ENCODE data around the gene SHC3.
"Not testable (repeated sequence)": the region's sequence is repeated elsewhere in the genome, so short reads cannot be mapped to it uniquely, and the experiment has no call there.

Gene SHC3, protein sequence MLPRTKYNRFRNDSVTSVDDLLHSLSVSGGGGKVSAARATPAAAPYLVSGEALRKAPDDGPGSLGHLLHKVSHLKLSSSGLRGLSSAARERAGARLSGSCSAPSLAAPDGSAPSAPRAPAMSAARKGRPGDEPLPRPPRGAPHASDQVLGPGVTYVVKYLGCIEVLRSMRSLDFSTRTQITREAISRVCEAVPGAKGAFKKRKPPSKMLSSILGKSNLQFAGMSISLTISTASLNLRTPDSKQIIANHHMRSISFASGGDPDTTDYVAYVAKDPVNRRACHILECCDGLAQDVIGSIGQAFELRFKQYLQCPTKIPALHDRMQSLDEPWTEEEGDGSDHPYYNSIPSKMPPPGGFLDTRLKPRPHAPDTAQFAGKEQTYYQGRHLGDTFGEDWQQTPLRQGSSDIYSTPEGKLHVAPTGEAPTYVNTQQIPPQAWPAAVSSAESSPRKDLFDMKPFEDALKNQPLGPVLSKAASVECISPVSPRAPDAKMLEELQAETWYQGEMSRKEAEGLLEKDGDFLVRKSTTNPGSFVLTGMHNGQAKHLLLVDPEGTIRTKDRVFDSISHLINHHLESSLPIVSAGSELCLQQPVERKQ

DNA sequence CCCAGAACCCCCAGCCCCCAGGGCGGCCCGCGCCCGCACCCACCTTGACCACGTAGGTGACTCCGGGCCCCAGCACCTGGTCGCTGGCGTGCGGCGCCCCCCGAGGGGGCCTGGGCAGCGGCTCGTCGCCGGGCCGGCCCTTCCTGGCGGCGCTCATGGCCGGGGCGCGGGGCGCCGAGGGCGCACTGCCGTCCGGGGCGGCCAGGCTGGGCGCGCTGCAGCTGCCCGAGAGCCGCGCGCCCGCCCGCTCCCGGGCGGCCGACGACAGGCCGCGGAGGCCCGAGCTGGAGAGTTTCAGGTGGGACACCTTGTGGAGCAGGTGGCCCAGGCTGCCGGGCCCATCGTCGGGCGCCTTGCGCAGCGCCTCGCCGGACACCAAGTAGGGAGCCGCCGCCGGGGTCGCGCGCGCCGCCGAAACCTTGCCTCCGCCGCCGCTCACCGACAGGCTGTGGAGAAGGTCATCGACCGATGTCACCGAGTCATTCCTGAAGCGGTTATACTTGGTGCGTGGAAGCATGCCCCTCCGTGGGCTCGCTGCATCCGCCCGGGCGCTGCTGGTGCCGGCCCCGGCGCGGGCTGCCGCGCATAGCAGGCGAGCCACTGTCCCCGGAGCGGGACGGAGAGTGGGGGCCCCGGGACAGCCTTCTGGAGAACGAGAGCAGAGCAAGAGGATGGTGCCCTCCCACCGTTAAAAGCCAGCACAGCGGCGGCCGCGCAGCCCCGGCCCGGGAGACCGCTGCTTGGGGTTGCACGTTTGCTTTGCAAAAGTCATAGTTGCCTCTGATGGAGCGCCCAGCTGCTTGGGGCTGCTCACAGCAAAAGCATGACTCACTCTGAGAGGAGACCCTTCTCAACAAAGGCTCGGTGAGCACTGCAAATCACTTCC lies at the start of gene SHC3:
SHC3 (minus strand) TSS at position 875 of the 886 bp plus-strand sequence; CDS start at position 517, 358 bp downstream.
- DNase-seq, result no peak

DNA sequence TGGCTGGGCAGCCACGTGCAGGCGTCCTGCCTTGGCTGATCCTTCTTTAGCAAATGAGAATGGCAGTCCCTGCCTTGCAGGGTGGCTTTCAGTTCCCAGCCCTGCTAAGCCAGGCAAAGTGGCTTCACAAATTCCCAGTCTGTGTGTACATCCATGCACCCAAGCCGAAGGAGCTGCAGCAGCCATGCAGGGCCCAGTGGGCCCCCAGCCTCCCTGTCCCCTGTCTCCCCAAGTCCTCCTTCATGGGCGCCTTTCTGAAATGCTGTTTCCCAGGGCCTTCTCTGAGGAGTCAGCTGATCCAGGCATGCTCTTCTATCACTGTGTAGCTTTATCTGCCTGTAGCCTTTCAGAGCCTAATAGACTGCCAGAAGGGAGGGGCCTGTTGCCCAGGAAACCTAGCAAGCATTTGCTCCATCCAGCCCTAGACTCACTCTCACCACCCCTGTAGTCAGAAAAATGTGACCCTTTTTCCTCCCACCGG lies 47.4 kb upstream of the SHC3 start:
- no peak for DNase-seq

DNA sequence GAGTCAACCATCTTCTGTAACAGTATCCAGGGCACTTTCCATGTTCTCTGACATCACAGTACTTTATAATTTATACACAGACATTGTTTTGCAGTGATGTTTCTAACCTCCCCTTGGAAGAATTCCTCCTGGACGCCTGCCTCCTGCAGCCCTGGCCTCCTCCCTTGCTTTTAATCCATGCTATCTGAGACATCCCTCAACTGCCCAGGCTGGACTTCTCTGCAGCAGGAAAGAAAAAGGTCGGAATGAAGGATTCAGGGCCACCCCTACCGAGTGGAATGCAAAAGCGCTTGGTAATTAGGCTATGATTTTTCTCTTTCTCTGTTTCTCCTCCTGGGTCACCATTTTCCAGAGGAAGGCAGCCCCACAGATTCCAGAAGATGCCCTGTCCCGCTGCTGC lies 47.0 kb upstream of the SHC3 start:
- no peak for DNase-seq

DNA sequence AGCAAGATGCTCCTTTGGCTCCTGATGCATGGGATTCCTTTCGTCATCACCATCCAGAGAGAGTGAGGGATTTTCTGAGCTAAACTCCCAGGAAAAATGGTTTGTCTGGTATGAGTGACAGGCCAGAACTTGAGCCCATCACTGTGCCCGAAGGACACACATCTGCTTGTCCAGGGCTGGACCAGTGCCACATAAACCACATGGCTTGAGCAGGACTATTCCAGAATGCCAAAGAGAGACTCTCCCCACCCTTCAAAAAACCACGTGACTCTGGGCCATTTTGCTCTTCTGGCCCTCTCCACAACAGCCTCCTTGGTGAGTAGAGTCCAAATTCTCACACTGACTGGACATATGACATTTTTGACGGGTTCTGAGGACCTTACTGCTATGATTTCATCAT lies 46.4 kb upstream of the SHC3 start:
- no peak for DNase-seq

DNA sequence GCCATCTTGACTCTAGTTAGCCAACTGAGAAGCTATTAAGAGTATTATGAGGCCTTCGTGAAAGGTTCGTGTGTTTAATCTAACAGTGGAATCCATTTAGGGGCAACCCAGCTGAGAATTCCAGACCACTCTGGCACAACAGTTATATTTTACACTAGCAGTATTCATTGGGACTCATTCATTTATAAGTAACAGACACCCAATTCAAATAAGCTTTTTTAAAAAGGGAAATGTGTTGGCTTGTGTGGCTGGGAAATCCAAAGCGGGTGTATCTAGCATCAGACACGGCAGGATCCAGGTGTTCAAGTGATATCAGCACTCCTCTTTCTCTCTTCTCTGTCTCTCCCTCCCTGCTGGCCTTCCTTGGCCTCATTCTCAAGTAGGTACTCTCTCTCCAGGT lies 46.0 kb upstream of the SHC3 start:
- no peak for DNase-seq

DNA sequence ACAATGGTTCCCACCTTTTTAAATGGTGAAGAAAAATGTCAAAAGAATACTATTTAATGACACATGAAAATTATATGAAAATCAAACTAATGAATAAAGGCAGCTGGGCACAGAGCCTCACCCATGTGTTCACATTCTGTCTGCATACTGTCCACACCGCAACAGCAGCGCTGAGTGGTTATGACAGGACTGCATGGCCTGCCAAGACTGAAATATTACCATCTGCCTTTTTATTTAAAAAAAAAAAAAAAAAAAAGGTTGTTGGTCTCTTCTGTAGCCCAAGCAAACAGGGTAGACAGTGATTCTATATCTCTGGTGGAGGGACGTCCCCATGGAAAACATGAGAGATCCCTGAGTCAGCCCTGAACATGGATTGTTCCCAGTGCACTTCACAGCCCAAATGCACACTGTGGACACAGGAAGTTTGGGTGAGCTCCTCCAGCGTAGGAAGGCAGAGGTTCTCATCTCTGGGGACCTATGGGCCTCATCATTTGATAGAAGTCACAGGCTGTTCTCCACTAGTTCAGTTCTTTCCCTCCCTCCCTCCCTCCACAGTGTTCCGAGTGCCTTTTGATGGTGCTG lies 44.9 kb upstream of the SHC3 start:
- no peak for DNase-seq

DNA sequence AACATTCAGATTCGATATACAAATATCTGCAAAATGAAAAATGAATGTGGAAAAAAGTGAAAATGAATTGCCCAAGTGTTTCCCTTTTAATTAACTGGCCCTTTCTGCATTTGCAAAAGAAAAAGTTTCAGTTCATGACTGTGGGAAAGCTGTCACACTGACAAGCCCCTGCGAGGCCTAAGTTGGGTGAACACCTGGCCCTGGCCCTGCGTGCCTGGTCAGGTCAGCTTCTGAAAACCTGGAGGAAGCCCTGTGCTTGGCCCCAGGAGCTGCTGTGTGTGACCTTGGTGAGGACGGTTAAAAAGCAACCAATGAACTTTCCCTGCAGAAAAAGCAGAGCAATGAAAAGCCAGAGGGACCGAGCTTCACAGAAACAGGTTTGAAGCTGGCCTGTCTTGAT lies 41.0 kb upstream of the SHC3 start:
- DNase-seq, result no peak

DNA sequence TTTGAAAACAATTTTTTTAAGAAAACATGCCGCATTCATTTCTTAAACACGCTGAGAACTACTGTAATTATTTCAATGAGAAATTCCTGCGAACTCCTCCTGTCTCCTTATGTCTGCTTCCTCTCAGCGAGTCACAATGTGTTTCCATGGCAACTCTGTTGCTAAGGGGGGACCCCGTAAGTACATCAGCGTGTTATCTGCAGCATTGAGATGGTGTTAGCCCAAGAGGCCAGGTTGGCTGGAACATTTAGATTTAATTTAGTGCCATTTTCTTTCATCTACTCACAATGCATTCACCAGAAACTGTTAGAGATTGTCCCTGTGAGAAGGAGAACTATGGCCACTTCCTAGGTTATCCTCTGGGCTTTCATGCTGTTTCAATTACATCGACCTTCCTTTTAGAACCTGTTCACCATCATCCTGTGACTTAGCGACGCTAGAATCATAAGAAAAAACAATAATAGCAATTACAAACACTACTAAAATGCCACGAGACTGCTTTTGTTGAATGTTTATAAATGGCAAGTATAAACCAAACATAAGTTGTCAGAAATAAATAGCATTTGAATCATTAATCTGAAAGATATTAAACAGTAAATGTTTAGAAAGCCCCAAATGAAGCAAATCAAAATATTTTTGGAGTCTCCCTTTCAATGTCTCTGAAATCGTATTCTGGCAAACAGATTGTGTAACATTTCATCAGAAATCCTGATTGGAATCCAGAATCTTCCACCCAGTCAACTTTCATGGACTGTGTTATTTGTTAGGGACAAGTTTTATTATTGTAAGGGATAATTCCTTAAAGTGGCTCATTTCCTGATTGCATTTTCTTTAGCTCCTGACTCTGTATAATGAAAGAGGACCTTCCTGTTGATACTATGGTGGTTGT lies 39.7 kb upstream of the SHC3 start:
- DNase-seq, result no peak

DNA sequence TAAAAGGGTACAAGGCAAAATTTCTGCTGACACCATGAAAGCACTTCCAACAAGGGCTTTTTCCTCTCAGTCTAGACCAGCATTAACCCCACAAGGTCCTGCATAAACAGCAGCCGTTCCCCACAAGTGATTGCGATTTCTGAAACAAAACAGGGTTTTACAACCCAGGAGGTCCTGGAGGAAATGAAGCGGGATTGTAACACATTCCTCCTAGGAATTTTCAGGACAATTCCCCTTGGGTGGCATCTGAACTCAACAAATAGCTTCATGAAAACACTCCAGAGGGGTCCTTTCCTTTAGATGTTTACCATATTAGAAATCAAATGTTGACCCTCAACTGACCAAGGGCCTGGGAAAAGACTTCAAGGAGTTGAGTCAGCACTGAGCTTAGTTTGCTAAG lies 36.7 kb upstream of the SHC3 start:
- no peak for DNase-seq

DNA sequence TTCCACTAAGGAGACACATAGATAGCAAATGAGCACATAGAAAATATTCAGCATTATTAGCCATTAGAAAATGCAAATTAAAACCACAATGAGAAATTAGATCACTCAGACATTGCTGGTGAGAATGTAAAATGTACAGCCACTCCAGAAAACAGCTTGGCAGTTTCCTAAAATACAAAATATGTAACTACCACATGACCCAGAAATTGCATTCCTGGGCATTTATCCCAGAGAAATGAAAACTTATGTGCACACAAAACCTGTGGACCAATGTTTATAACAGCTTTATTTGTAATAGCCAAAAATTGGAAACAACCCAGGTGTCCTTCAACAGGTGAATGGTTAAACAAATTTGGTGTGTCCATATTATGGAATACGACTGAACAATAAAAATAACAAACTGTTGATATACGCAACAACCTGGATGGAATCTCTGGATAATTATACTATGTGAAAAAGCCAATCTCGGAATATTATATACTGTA lies 34.8 kb upstream of the SHC3 start:
- DNase-seq, result no peak

DNA sequence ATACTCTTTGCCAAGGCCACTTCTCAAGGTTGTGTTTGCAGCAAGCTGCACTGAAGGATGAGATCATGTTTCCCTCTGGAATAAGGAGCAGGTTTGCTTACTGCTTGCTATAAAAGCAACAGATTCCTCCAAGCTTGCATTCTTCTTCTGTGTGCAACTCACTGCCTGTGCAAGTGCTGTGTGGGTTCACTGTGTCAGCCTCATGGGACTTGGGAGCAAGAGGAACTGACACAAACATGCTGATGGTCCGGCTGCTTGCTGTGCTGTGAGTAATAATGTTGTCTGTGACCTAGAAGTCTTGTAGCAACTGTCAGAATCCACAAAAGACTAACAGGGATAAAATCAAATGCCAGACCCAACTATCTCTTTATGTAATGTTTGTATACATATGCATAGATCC lies 33.6 kb upstream of the SHC3 start:
- no peak for DNase-seq

DNA sequence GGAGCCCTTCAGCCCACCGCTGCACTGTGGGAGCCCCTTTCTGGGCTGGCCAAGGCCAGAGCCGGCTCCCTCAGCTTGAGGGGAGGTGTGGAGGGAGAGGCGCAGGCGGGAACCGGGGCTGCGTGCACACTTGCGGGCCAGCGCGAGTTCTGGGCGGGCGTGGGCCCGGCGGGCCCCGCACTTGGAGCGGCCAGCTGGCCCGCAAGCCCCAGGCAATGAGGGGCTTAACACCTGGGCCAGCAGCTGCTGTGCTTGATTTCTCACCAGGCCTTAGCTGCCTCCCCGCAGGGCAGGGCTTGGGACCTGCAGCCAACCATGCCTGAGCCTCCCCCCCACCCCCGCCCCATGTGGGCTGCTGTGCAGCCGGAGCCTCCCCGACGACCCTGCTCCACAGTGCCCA lies 30.7 kb upstream of the SHC3 start:
- not testable (repeated sequence) for DNase-seq

DNA sequence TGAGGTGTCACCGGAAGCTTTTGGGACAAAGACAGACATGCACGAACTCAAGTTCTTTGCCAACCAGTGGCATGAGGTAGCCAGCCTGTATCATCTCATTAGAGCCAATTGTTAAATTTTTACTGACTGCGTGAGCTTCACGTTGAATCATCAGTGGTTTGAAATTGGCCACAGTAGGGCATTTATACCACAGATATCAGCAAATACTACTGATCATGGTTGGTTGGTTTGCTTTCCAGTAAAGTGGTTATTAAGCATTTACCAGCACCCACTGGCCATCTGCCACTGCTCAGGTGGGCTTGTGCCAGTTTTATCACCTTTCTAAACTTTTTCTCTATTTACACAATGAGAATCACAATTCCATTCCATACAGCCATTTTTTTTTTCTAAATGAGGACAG lies 28.4 kb upstream of the SHC3 start:
- DNase-seq, result no peak

DNA sequence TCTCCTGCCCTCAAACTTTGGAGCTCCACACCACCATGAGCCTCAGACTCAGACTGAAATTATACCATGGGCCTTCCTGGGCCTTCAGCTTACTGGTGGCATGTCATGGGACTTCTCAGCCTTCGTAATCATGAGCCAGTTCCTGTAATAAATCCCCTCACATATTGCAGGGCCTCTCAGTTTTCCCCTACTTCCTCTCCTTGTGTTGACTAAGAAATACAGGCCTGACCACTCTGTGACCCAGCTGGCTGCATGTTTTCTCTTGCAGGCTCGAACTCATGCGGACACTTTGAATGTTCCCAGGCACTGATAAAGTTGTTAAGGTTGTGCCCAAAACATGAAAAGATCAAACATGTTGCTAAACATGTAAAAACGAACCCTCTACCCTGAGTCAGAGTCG lies 26.2 kb upstream of the SHC3 start:
- no peak for DNase-seq

DNA sequence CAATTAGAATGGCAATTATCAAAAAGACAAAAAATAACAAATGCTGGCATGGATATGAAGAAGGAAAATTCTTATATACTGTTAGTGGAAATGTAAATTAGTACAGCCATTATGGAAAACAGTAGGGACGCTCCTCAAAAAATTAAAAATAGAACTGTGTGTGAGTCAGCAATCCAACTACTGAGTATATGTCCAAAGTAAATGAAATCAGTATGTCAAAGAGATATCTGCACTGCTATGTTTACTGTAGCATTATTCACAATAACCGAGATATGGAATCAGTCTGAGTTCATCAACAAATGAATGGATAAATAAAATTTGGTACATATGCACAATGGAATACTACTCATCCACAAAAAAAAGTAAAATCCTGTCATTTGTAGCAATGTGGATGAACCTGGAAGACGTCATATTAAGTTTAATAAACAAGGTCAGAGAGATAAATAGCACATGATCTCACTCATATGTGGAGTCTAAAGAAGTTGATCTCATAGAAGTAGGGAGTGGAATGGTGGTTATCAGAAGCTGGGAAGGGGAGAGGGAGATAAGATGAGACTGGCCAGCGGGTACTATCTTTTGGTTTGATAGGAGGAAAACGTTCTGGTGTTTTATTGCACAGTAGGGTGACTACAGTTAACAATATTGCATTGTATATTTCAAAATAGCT lies 16.6 kb upstream of the SHC3 start:
- DNase-seq, result no peak

DNA sequence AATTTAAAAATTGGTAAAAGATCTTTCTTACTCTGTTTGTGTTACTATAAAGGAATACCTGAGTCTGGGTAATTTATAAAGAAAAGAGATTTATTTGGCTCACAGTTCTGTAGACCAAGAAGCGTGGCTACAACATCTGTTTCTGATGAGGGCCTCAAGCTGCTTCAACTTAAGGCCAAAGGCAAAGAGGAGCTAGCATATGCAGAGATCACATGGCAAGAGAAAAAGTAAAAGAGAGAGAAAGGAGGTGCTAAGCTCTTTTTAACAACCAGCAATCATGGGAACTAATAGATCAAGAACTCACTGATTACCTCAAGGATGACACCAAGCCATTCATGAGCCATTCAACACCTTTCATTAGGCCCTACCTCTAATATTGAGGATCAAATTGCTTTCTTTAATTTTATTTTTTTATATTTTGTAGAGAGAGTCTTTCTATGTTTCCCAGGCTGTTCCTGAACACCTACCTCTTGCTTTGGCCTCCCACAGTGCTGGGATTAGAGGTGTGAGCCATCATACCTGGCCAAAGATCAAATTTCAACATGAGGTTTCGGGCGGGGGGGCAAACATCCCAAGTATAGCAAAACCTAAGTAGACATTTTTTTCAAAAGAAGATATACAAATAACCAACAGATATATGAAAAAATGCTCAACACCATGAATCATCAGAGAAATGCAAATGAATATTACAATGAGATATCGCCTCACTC lies 16.0 kb upstream of the SHC3 start:
- no peak for DNase-seq

DNA sequence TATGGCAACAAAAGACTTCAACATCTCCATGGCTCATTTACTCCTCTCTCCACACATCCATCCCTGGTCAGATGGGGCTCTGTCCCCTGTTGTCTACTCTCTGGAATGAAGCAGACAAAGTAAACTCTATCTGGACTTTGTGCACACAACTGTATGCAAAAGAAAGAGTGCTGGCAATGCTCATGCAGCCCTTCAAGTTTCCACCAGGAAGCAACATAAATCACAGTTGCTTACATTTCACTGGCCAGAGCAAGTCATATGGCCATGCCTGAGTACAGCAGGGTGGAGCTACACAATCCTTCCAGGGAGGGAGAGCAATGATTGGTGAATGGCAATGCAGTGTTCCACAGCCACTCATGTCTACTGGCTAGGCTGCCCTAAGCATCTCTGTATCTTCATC lies 12.4 kb upstream of the SHC3 start:
- no peak for DNase-seq

DNA sequence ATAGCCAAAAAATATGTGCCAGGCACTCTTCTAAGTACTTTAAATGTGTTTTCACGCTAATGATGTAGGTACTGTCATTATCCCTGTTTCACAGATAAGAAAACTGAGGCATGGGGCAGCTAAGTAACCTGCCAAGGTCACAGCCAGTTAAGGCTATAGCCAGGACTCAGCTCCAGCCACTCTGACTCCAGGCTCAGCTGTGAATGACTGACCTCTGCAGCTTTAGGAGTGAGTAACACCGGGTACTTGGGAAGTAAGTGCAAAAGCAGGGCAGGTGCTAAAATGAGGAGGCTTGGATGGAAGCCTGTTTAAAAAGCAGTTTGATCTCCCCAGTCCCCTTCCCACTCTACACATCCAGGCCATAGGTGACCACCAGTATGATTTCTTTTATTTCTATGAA lies 10.6 kb upstream of the SHC3 start:
- no peak for DNase-seq

DNA sequence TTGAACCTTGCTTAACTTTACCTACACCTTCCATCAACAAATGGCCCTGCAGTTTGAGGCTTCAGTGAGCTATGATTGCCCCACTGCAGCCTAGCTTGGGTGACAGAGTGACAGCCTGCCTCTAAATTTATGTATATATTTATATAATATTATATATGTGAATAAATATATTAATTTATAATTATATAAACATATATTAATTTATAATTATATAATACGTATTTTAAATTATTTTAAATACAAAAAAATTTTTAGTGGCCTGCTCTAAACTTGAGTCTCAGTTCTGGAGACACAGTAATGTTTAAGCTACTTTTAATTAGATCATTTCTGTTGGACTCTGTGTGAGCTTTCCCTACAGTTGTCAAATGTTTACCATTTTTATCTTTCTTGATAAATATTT lies 9.3 kb upstream of the SHC3 start:
- no peak for DNase-seq

DNA sequence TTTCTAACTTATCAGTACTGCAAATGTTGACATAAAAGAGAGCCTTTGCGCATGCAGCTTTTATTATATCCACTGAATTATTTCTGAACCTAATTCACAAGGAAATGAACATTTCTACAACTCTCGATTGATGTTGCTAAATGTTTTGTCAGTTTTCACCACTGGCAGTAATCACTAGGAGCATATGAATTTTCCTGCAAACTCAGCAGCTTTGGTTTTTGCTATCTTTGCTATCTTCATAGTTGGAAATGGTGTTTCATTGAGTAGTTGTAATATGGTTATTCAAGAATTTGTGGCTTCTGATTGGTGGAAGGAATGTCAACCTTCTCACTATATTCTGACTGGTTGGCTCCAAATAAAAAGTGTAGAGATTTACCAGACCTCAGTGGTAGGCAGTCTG lies 8.9 kb upstream of the SHC3 start:
- no peak for DNase-seq

DNA sequence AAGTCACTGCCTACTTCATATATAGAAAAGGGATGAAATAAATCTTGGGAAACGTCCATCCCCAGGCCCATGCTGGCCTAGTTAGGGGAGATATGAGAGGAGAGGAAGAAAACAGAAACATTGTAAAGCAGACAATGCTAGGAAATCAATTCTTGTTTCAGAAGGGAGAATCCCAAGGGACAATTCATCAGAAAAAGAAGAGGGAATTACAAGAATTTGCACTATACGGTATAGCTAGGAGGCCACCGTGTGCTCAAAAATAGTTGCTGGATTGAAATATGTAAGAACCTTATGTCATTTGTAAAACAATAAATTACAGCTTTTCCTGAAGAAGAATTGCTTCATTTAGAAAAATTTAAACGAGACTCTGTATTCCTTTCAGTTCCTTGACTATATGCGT lies 8.3 kb upstream of the SHC3 start:
- DNase-seq, result no peak
